SK-N-MC (cell line): ENCODE results near the gene DNAH5.

Experiments
- EZH2 ChIP-seq: fragments of 200-600 bp; sonication (generic); IDR thresholded peaks from one replicate; pipeline ENCODE4 v1.6.1; 2017; ENCODE audit warnings: antibody characterized with exemption
- FOXP2 ChIP-seq: optimal IDR thresholded peaks from 2 replicates; pipeline ENCODE3; 2011; ENCODE audit warnings: mild to moderate bottlenecking, moderate library complexity; ENCODE audit not compliant: insufficient read depth; ENCODE audit errors: extremely low read length, control extremely low read depth
- POLR2AphosphoS5 ChIP-seq: IDR thresholded peaks from 2 replicates; pipeline ENCODE4 v1.6.1; 2012; ENCODE audit warnings: mild to moderate bottlenecking, low read depth, low read length, borderline replicate concordance

- TF ChIP-seq EZH2 = no peak
- TF ChIP-seq POLR2AphosphoS5 = no peak
- TF ChIP-seq FOXP2 = no peak
Observed at GRCh38 chr5:13821366-13821765, 123.1 kb downstream of the DNAH5 start.
